Middle frontal gyrus (tissue), 1 donor: ENCODE measurements around the gene TMEM201.
"Not testable (repeated sequence)": the region's sequence is repeated elsewhere in the genome, so short reads cannot be mapped to it uniquely, and the experiment has no call there.

Experiments
- DNase-seq: peaks from one replicate; pipeline ENCODE4 v3.0.0-alpha.2; 2015; ENCODE audit warnings: low spot score; ENCODE audit errors: extremely low spot score

The TMEM201 gene

GRCh38 chr1:9621032-9621431, 32.3 kb downstream of the TMEM201 start:
- DNase-seq: no peak

DNA sequence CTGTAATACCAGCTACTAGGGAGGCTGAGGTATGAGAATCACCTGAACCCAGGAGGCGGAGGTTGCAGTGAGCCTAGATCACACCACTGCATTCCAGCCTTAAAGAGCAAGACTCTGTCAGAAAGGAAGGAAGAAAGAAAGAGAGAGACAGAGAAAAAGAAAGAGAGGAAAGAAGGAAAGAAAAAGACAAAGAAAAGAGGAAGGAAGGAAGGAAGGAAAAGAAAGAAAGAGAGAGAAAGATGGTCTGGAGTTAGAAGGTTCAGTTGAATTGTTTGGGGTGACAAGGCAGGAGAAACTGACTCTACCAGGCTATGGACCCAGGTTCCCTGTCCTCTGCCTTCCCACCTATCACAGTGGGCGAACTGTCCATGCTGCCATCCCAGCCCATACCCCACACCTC, 35.4 kb downstream of the TMEM201 start:
- DNase-seq: no peak

GRCh38 chr1:9625030-9625429, 36.3 kb downstream of the TMEM201 start:
- DNase-seq: not testable (repeated sequence)

- no peak for DNase-seq
Measured at GRCh38 chr1:9626201-9626608, 37.5 kb downstream of the TMEM201 start.

GRCh38 chr1:9628541-9629444, 40.1 kb downstream of the TMEM201 start:
- DNase-seq: no peak

GRCh38 chr1:9629445-9630201, 40.9 kb downstream of the TMEM201 start:
- DNase-seq: no peak

DNA sequence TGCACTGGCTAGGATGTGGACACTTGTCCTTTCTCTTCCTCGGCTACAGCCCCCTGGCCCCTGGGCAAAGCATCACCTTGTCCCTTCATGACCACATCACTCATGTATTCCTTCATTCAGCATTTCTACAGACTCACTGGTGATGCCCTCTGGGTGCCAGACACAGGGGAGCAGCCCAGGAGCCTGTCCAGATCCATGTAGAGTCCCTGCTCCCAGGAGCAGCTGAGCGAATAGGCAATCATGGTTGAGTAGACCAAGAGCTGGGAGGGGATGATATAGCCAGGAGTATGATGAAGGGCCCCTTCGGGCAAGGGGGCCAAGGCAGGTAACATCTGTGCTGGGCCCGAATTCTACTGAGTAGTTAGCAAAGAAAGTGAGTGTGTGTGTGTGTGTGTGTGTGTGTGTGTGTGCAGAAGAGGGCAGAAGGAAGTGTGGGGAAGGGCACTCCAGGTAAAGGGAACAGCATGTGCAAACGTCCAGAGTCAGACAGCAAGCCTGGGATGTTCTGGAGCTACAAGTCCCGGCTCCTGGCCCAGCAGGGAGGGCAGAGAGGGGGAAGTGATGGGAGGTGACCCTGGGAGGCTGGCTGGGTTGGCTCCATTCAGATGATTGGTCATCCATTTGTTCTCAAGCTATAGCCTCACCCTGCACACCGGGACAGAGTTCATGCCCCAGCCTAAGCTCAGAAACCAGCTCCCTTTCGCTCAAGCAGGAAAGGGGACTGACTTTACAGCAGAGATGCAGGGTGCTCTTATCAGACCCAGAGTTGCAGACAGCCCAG, 41.8 kb downstream of the TMEM201 start:
- DNase-seq: no peak

DNA sequence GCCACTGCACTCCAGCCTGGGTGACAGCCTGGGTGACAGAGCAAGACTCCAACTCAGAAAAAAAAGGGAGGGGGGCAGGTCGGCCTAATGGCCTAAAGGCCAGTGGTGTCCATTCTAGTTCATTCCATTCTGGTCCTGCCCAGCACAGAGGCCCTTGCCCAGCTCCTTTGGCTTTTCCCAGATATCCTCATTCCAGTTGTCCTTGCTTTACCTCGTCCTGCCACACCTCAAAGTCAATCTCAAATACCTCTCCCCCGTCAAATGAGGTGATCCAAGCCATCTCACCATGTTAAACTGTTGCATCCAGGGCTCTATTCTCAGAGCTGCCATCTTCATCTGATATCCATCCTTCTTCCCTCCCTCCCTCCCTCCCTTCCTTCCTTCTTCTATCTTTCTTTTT, 42.9 kb downstream of the TMEM201 start:
- no peak for DNase-seq

- DNase-seq: no peak
Measured at GRCh38 chr1:9633493-9633892, 44.8 kb downstream of the TMEM201 start.

DNA sequence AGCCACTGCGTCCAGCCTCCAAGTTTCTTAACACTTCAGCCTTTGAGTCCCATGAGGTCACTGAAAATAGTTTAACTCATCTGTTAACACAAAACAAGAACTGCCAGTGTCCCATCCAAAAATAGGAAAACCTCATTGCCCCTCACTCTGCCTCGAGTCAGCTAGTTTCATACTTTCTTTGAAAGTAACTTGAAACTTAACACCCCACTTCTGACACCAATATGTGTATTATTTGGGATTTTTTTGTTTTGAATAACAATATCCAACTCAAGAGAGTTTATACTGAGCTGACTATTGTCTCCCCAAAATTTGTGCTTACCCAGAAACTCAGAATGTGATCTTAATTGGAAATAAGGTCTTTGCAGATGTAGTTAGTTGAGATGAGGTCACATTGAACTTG, 45.9 kb downstream of the TMEM201 start:
- no peak for DNase-seq

- DNase-seq: no peak
Measured at GRCh38 chr1:9639227-9639626, 50.5 kb downstream of the TMEM201 start.

DNA sequence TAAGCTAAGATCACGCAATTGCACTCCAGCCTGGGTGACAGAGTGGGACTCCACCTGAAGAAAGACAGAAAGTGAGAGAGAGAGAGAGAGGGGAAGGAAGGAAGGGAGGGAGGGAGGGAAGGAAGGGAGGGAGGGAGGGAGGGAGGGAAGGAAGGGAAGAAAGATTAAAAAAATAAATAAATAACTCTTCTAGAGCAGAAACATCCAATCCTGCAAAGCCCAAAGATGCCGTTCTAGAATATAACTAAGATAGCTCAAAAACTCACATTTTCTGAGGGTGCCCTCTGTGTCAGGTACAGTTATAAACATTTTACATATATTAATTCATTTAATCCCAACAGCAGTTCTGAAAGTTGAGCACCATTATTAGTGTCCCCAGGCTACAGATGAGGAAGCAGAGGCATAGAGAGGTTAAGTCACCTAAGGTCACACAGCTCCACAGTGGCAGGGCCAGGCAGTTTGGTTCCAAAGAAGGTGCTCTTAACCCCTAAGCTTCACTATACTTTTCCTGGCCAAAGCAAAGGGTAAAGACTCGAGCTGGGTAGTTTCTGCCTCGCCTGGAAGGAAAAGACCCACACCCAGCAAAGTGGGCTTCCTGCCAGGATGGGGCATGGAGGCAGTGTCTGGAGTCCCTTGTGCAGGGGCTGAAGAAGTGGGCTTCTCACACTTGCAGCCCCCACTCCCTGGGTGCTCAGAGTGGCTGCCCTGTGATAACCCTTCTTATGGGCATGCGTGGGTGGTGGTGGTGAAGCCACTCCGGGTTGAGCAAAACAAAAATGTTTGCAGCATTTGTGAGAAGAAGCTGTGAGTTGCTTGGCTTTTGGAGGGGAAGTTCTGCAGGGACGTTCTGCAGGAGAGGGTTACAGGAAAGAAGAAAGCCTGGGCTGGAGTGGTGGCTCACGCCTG, 54.9 kb downstream of the TMEM201 start:
- DNase-seq: no peak

DNA sequence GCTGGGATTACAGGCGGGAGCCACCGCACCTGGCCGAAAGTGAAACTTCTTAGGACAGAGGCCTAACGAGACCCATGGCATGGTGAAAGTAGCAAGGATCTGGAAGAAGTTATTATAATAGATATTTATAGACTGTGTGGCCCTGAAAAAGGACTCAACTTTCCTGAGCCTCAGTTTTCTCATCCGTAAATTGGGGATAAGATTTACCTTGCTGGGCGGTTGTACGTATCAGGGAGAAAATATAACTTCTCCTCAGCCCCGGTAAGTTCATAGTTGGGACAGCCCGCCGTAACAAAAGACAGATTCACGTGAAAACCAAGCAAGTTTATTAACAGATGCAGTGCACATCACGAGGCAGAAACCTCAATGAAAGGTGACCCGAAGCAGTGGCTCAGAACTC, 57.3 kb downstream of the TMEM201 start:
- DNase-seq: no peak

- no peak for DNase-seq
Measured at GRCh38 chr1:9648171-9648570, 59.5 kb downstream of the TMEM201 start.

DNA sequence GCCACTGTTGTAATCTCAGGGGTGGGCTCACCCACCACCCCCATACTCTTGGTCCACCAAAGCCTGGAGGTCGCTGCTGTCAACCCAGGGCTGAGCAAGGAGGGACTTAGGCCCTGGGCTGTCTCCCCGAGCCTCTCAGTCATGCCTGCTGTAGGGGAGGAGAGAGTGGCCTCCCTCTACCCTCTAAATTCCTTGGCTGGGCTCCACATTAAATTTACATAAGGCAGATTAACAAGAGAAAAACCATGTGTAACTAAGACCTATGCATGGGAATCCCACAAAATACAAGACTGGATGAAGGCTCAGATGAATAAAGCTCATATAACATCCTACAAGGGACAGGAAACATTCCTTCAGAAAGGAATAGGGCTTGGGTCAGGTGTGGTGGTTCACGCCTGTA, 61.1 kb downstream of the TMEM201 start:
- no peak for DNase-seq

DNA sequence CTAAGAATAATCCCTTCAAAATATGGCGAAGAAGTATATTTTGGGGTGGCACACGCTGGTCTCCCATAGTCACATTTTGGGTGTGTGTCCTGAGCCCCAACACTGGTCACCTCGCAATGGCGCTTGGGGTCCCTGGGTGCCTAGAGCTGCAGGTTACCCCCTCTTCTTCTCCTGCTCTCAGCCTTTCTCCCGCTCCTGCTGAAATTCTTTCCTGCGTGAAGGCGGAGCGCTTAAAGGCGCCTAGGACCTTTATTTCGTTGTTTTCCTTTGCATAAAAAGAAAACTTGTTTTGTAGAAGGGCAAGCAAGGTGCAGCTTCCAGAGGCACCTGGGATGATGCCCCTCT, 62.5 kb downstream of the TMEM201 start:
- no peak for DNase-seq

DNA sequence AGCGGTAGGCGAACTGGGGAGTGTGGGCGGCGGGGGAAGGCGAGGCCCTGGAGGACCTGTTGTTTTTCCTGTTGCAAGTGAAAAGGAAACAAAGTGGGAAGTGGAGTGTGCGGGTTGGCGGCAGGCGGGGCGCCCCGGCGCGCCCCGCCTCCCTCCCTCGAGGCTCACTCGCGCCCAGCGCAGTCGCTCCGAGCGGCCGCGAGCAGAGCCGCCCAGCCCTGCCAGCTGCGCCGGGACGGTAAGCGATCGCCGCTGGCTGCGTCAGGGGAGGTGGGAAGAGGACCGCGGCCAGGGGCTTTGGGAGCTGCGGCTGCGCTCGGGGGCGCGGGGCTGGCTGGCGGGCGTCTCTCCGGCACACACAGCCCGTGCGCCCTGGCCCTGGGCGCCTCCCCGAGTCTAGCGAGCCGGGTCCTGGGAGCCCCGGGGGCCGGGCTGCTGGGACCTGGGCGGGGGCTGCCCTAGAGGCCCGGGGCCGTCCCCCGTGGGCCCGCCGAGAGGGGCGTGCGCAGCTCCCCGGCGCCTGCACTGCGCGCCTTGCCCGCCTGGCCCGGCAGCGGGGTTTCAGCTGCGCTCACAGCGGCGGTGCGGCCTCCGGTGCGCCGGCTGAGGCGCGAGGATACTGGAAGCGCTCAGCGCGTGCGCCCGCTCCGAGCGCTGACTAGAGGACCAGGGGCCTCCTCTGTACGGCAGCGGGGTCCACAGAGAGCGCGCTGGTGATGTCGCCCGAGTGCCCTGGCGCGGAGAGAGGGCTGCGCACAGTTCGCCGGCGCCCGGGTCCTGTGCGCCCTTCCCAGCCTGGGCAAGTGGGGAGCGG, 63.1 kb downstream of the TMEM201 start, which contains the start of gene PIK3CD:
Gene PIK3CD, plus strand, starts transcription at position 167 of the 814 bp plus-strand sequence. CDS start 58,725 bp downstream, outside the sequence.
- DNase-seq: peak; percentile 37

GRCh38 chr1:9652379-9653209, 63.9 kb downstream of the TMEM201 start:
- no peak for DNase-seq

DNA sequence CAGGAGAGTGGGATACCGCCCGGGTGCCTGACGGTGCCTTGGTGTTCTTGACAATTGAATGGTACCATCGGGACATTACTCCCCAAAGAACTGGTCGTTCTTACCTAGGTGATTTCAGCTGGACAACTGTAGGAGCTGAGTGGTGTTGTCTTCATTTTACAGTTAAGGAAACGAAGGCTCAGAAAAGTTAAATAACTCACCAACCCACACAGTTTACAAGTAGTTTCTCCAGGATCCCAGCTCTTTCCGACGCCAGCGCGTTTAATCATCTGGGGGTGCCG, 64.4 kb downstream of the TMEM201 start:
- DNase-seq: no peak
